Neuronal stem cell (in vitro differentiated cells): ENCODE measurements around the gene UBE4B.
"Not testable (repeated sequence)": the region's sequence is repeated elsewhere in the genome, so short reads cannot be mapped to it uniquely, and the experiment has no call there.

Experiments
- DNase-seq: peaks from one replicate; pipeline ENCODE4 v3.0.0-alpha.2; 2013; ENCODE audit warnings: low spot score
- H2AFZ ChIP-seq: one replicate; pipeline ENCODE4 v1.6.1; 2013; ENCODE audit warnings: mild to moderate bottlenecking, low read length, inconsistent platforms
- H2AK5ac ChIP-seq: 2 replicates; pipeline ENCODE4 v1.6.1; 2013; ENCODE audit warnings: low read depth, mild to moderate bottlenecking, inconsistent platforms, low read length, moderate library complexity, mixed read lengths
- H2BK120ac ChIP-seq: 2 replicates; pipeline ENCODE4 v1.6.1; 2013; ENCODE audit warnings: low read depth, mild to moderate bottlenecking, inconsistent platforms, low read length, moderate library complexity, mixed read lengths
- H2BK12ac ChIP-seq: one replicate; pipeline ENCODE4 v1.6.1; 2013; ENCODE audit warnings: low read length, inconsistent platforms
- H2BK15ac ChIP-seq: 2 replicates; pipeline ENCODE4 v1.6.1; 2013; ENCODE audit warnings: mild to moderate bottlenecking, low read length, inconsistent platforms, mixed read lengths
- H2BK5ac ChIP-seq: one replicate; pipeline ENCODE4 v1.6.1; 2013; ENCODE audit warnings: inconsistent platforms, mild to moderate bottlenecking, low read length, moderate library complexity
- H3K14ac ChIP-seq: one replicate; pipeline ENCODE4 v1.6.1; 2013; ENCODE audit warnings: low read length, inconsistent platforms
- H3K18ac ChIP-seq: 2 replicates; pipeline ENCODE4 v1.6.1; 2013; ENCODE audit warnings: low read length, inconsistent platforms
- H3K23ac ChIP-seq: 2 replicates; pipeline ENCODE4 v1.6.1; 2013; ENCODE audit warnings: low read depth, mild to moderate bottlenecking, mixed read lengths, low read length, inconsistent platforms; ENCODE audit not compliant: poor library complexity
- H3K27ac ChIP-seq: replicated peaks from 3 replicates; pipeline ENCODE4 v1.5.1; 2013; ENCODE audit warnings: low read length, inconsistent platforms
- H3K27me3 ChIP-seq, 3 experiments: 2 replicates each; pipeline ENCODE4 v1.6.1; 2013; ENCODE audit warnings: low read length in 3 of 3, mild to moderate bottlenecking in 2 of 3, inconsistent platforms in 1 of 3, low read depth in 1 of 3, mixed read lengths in 1 of 3, moderate library complexity in 1 of 3; ENCODE audit not compliant: control insufficient read depth in 3 of 3, insufficient read depth in 3 of 3
- H3K36me3 ChIP-seq, 2 donors: replicated peaks in 1 of 2; 2 replicates each; pipeline ENCODE4 v1.6.1; 2013; ENCODE audit warnings: low read length in 2 of 2; ENCODE audit not compliant: control insufficient read depth in 2 of 2, insufficient read depth in 2 of 2
- H3K4ac ChIP-seq: 2 replicates; pipeline ENCODE4 v1.6.1; 2013; ENCODE audit warnings: inconsistent platforms, mild to moderate bottlenecking, low read length, moderate library complexity
- H3K4me1 ChIP-seq, 2 donors: 1 replicate in 1 of 2; 2 replicates in 1 of 2; pipeline ENCODE4 v1.6.1; 2013; ENCODE audit warnings: low read length in 2 of 2, low read depth in 1 of 2; ENCODE audit not compliant: control insufficient read depth in 2 of 2, insufficient read depth in 1 of 2
- H3K4me2 ChIP-seq: one replicate; pipeline ENCODE4 v1.6.1; 2013; ENCODE audit warnings: mild to moderate bottlenecking, low read length, inconsistent platforms; ENCODE audit not compliant: insufficient read depth, poor library complexity, severe bottlenecking
- H3K4me3 ChIP-seq, 2 donors: 2 replicates each; pipeline ENCODE4 v1.5.1; 2013; ENCODE audit warnings: low read length in 2 of 2, mild to moderate bottlenecking in 2 of 2, inconsistent platforms in 1 of 2, moderate library complexity in 1 of 2
- H3K79me1 ChIP-seq: one replicate; pipeline ENCODE4 v1.6.1; 2013; ENCODE audit warnings: low read depth, mild to moderate bottlenecking, inconsistent platforms, low read length, moderate library complexity
- H3K9ac ChIP-seq: one replicate; pipeline ENCODE4 v1.6.1; 2013; ENCODE audit warnings: mild to moderate bottlenecking, low read depth, low read length, inconsistent platforms; ENCODE audit not compliant: poor library complexity
- H3K9me3 ChIP-seq, 2 donors: replicated peaks in 1 of 2; 2 replicates each; pipeline versions ENCODE3 to v1.6.1; 2013; ENCODE audit warnings: low read length in 2 of 2, mild to moderate bottlenecking in 2 of 2, inconsistent platforms in 1 of 2, low read depth in 1 of 2, mixed read lengths in 1 of 2, moderate library complexity in 1 of 2; ENCODE audit not compliant: control insufficient read depth in 2 of 2, insufficient read depth in 1 of 2
- H4K8ac ChIP-seq: one replicate; pipeline ENCODE4 v1.6.1; 2013; ENCODE audit warnings: low read depth, mild to moderate bottlenecking, inconsistent platforms, low read length, moderate library complexity
- H4K91ac ChIP-seq: one replicate; pipeline ENCODE4 v1.6.1; 2013; ENCODE audit warnings: low read length, low read depth, mild to moderate bottlenecking, inconsistent platforms; ENCODE audit not compliant: poor library complexity
- WGBS, 2 donors: extraction: QIAGEN DNeasy Blood & Tissue Kit; methylation state at CpG; one replicate each; pipeline ENCODE4 v1.1.7; 2013; ENCODE audit warnings: missing lambda C conversion rate in 2 of 2, mixed read lengths in 1 of 2; ENCODE audit not compliant: insufficient read length in 2 of 2, insufficient replicate concordance in 1 of 2; ENCODE audit errors: extremely low coverage in 2 of 2; 5-methylcytosine and 5-hydroxymethylcytosine counted together

The UBE4B gene

GRCh38 chr1:10001016-10001665 is 31.6 kb upstream of the UBE4B start:
- Histone ChIP-seq H3K4me2 (no peak overlapping the region), H2BK12ac (no peak overlapping the region), H3K18ac (no peak overlapping the region), H2AK5ac (no peak overlapping the region), H3K9ac (no peak overlapping the region), H3K14ac (no peak overlapping the region), H3K27me3 (peaks cover 9 to 29% (median 27%) of the 10 kb centered on the region in 3 experiments), H3K27ac (no peak overlapping the region), H3K4me1 (no peaks in the 10 kb centered on the region), H3K9me3 (peaks cover 0 to 5% of the 10 kb centered on the region in 2 donors), H3K79me1 (no peaks in the 10 kb centered on the region), H2BK120ac (no peak overlapping the region), H3K4ac (no peak overlapping the region), H3K23ac (no peak overlapping the region), H2BK5ac (no peak overlapping the region), H3K36me3 (no peaks in the 10 kb centered on the region), H4K8ac (no peak overlapping the region), H2BK15ac (no peak overlapping the region), H2AFZ (no peak overlapping the region), H4K91ac (no peak overlapping the region), H3K4me3 (no peak overlapping the region)
- no peak for DNase-seq
- no CpG with 5 or more reads among the region's 8 CpGs for WGBS, 2 donors

GRCh38 chr1:10005248-10005647 is 27.5 kb upstream of the UBE4B start:
- not testable (repeated sequence) for H2BK5ac ChIP-seq, H4K8ac ChIP-seq, H4K91ac ChIP-seq, H3K9ac ChIP-seq, H3K27me3 ChIP-seq, H3K18ac ChIP-seq, H2BK15ac ChIP-seq, H3K4me3 ChIP-seq, DNase-seq, H2AK5ac ChIP-seq, H3K4me2 ChIP-seq, H3K36me3 ChIP-seq, H3K4ac ChIP-seq, H2BK12ac ChIP-seq, H2BK120ac ChIP-seq, H3K9me3 ChIP-seq, H3K79me1 ChIP-seq, H2AFZ ChIP-seq, H3K23ac ChIP-seq, H3K14ac ChIP-seq, H3K4me1 ChIP-seq, H3K27ac ChIP-seq
- WGBS, 2 donors, result no CpG with 5 or more reads among the region's 8 CpGs

GRCh38 chr1:10007169-10007568 is 25.6 kb upstream of the UBE4B start:
- H2AK5ac ChIP-seq, result no peak overlapping the region
- no peaks in the 10 kb centered on the region for H3K27me3 ChIP-seq
- no peak overlapping the region for H3K4ac ChIP-seq
- no peak overlapping the region for H4K8ac ChIP-seq
- H3K4me3 ChIP-seq, result no peak overlapping the region
- H3K9ac ChIP-seq, result no peak overlapping the region
- H3K4me2 ChIP-seq, result no peak overlapping the region
- H2BK120ac ChIP-seq, result no peak overlapping the region
- WGBS, 2 donors, result no CpG with 5 or more reads among the region's 4 CpGs
- no peaks in the 10 kb centered on the region for H3K9me3 ChIP-seq
- H3K14ac ChIP-seq, result no peak overlapping the region
- no peak overlapping the region for H2BK12ac ChIP-seq
- no peaks in the 10 kb centered on the region for H3K36me3 ChIP-seq
- H3K79me1 ChIP-seq, result no peaks in the 10 kb centered on the region
- no peak overlapping the region for H4K91ac ChIP-seq
- H2AFZ ChIP-seq, result no peak overlapping the region
- H3K4me1 ChIP-seq, result no peaks in the 10 kb centered on the region
- no peak for DNase-seq
- H2BK5ac ChIP-seq, result no peak overlapping the region
- H2BK15ac ChIP-seq, result no peak overlapping the region
- H3K18ac ChIP-seq, result no peak overlapping the region
- no peak overlapping the region for H3K23ac ChIP-seq
- no peak overlapping the region for H3K27ac ChIP-seq

GRCh38 chr1:10014016-10014415 is 18.7 kb upstream of the UBE4B start:
- H2BK120ac ChIP-seq, result no peak overlapping the region
- H3K4me2 ChIP-seq, result no peak overlapping the region
- no peak overlapping the region for H3K23ac ChIP-seq
- no peak overlapping the region for H3K9ac ChIP-seq
- no peak overlapping the region for H2AK5ac ChIP-seq
- H2BK5ac ChIP-seq, result no peak overlapping the region
- H4K8ac ChIP-seq, result no peak overlapping the region
- no peak for DNase-seq
- no peak overlapping the region for H4K91ac ChIP-seq
- H3K9me3 ChIP-seq, result no peaks in the 10 kb centered on the region
- no peaks in the 10 kb centered on the region for H3K27me3 ChIP-seq
- H3K4ac ChIP-seq, result no peak overlapping the region
- no peak overlapping the region for H2AFZ ChIP-seq
- H2BK15ac ChIP-seq, result no peak overlapping the region
- no peak overlapping the region for H3K27ac ChIP-seq
- H3K79me1 ChIP-seq, result no peaks in the 10 kb centered on the region
- no peaks in the 10 kb centered on the region for H3K36me3 ChIP-seq
- no peak overlapping the region for H3K4me3 ChIP-seq
- no peak overlapping the region for H2BK12ac ChIP-seq
- no peak overlapping the region for H3K18ac ChIP-seq
- no CpG with 5 or more reads among the region's 5 CpGs for WGBS, 2 donors
- no peaks in the 10 kb centered on the region for H3K4me1 ChIP-seq
- no peak overlapping the region for H3K14ac ChIP-seq
